ELR (cell line): ENCODE data around the gene MCIDAS.
A peak's percentile ranks its signal among the peaks of the same experiment; 100 is the strongest.

Experiments
- DNase-seq: peaks from one replicate; pipeline ENCODE4 v3.0.0-alpha.2; 2015; ENCODE audit warnings: low read depth

The MCIDAS gene

DNA sequence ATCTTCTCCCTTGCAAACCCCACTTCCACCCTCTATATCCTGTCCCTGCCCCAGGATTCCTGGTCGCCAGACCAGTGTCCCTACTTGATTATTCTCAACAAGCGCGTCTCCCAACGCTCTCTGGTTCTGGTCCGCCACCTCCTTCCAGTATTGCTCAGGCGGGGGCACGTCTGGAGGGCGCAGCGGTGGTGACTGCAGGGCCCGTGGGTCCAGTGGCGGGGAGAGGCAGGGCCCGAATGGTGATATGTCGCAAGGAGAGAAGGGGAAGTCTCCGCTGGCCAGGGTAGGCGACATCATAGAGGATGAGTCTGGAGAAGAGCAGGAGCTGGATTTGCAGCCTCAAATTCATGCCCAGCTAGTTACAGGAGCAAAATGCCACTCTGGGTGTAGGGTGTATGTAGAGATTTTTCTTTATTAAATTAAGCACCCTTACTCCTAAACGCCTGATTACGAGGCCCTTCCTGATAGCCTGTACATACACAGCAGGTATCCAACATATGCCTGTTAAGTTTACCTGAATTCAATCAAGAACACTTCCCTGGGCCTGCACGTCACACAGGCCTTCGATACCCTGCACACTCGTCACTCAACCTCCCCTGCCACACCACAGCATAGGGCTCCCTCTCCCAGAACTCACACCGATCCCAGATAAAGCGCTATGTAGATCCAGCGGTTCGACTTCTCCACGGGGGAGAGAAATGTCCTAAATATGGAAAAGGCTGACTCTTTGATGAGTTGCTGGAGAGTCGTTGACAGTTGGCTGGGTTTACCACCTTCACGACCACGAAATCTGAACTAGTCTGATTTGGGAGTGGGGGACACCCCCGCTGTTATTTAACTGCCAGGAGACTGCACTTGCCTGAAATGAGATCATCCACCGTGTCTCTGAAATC lies 4.8 kb downstream of the MCIDAS start:
- DNase-seq, result no peak

DNA sequence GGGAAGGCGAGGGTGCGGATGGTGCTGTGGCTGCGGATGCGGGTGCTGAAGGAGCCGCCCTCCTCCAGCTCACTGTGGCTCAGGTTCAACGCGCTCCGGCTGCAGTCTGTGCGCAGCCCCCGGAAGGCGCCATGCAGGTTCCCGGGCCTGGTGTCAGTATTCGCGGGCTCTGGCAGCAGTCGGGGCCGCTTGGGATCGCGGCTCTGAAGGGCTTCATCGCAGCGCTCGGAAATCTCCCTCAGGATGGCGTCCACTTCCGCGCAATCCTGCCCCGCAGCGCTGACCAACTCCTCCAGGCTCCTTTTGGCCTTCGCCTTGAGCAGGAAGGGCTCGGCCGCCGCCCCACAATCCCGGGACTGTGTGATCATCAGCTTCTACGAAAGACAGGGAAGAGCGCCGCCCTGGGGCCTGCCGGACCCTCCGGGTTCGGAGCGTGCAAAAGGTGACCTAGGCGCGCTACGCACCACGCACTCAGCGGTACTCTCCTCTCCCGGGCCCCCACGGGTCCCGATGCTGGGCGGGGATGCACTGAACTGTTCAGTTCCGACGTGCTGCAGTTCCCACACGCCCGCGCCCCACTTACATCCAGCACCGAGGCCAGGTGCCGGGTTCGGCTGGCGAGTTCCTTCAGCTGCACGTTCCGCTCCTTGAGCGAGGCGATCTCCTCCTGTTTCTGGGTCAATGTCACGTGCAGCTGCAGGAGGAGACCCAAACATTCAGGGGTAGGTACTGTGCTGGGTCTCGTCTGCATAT lies 6.5 kb downstream of the MCIDAS start:
- peak; percentile 27 for DNase-seq

DNA sequence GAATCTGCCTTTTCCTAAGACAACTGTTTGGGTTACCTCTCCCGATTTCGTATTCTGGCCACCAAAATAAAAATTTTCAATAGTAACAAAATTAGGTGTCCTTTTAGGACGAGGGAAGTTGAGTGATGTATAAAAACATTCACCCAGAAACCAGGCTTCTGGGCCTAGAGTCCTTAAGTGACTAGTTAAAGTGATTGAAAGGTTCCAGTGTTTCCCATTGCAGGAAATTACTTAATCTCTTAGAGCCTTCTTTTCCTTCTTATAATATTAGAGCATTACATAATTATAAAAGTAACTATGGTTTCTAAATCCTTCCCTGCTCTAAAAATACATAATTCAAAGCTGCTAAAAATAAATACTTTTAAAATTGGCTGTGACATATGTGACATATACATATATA lies 7.3 kb downstream of the MCIDAS start:
- no peak for DNase-seq

DNA sequence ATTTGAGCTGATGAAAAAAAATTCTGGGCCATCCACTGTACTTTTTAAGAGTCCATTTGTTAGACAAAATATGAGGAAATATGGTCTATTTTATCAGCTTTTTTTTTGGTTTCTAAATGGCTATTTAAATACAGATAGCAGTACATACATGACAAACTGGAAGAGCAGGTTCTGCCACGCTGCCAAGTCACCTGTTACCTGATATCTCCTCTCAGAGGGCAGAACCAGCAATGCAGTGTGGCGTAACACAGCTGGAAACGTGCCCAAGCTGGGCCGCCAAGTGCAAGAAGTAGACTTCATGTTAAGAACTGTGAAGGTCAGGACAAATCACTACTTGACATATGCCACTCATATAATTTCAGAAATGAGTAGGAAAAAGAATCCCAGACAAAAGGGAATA lies 8.1 kb downstream of the MCIDAS start:
- no peak for DNase-seq

DNA sequence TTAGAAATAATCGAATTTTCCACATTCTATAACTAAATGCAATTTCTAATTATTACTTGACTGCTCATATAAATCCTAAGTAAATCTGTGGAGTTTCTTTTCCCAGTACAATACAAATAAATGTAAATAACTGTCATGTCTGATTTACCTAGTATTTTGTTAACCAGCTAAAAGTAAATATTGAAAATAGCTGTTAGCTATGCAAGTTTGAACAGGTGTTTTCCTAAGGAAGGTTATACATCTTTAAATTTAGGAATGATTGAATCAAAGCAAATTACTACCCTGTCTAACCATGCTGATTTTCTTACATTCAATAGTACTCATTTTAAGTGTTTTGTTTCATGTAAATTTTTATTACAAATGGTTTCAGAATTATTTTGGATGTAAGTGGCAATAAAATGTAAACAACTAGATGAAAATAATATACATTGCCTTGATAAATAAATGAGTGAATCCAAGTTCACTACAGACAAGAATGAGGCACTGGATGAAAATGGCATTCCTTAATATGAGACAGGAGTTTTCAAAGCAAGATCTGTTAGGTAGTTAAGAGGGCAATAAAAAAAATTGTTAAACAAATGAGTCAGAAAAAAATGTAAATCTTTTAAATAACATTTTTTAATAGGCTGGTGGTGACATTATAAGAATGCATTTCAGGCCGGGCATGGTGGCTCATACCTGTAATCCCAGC lies 15.8 kb downstream of the MCIDAS start:
- DNase-seq, result no peak

DNA sequence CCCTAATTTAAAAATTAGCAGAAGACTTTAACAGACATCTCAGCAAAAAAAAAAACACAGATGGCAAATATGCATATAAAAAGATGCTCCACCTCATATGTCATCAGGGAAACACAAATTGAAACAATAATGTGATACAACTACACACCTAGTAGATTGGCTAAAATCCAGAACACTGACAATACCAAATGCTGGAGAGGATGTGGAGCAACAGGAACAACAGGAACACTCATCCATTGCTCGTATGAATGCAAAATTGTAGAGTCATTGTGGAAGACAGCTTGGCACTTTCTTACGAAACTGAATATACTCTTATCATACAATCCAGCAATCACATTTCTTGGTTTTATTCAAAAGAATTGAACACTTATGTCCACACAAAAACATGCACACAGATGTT lies 22.1 kb downstream of the MCIDAS start:
- DNase-seq, result no peak

DNA sequence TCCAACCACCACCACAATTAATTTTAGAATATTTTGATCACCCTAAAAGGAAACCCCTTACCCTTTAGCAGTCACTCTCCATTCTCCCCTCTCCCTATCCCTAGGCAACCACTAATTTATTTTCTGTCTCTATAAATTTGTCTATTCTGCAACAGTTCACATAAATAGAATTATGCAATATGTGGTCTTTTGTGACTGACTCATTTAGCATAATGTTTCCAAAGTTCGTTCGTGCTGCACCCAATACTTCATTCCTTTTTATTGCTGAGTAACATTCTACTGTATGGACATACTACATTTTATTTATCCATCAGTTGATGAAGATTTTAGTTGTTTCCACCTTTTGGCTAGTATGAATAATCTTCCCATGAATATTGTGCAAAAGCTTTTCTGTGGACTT lies 36.0 kb downstream of the MCIDAS start:
- DNase-seq, result peak; percentile 33

DNA sequence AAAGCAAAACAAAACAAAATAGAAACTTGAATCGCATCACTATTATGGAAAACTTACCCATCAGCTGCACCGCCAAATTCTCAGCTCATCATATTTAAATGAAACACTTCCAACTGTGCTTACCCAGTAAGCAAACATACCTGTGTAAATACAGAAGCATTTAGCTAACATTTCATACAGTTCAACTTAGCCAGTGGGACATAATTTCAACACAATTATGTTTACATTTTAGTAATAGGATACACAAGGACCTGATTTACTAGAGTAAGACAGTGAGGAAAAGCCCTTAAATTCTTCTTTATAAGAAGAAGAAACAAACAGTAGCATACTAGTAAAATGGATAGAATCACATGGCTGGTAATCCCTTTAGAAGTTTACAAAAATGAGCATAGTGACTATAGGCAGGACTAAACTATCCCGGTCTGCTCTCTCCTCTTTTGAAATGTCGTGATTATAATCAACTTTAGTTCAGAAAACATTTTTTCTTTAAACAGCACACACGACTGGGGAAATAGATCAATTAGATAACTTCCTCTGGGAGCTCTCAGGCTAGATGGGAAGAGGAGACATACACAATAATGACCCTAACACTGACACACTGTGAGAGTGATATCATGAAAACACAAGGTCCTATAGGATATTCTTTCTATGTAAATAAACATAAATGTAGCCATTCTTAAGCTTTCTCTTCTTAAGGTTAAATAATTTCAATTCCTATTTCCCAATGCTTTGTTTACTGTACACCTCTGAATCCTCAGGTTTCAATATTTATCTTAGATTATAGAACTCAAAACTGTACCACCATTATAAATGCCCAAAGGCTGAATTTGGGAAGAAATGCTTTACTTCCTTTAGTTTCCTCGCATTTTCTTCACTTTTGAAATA lies 38.2 kb downstream of the MCIDAS start:
- DNase-seq, result no peak

DNA sequence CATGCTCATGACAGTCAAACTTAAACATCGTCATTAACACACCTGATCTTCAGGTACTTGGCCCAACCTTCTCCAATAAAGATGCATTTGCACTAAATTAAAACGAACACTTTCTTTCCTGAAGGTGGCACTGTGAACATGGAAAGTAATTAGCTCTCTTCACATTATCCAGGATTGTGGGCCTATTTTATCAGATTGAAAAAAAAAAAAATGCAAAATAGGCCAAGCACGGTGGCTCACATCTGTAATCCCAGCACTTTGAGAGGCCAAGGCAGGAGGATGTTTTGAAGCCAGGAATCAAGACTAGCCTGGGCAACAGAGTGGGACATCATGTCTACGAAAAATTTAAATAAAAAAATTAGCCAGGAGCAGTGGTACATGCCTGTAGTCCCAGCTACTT lies 39.7 kb downstream of the MCIDAS start:
- peak; percentile 46 for DNase-seq

DNA sequence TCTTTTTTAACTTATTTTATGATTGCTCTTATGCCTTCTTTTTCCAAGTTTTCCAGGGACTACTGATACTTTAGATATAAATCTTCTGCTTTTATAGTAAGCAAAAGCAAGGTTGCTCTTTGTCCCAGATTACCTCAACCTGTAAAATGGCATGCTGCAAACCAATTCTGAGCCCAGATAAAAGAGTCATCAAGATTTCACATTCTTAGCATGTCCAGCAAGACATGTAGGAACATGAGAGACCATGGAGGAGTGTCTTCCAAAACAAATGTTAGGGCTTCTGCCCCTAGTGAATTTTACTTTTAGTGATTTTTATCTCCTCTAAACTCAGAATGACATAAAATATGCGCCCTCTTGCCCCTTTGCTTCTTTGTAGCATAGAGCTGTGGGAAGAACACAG lies 47.1 kb downstream of the MCIDAS start:
- no peak for DNase-seq

DNA sequence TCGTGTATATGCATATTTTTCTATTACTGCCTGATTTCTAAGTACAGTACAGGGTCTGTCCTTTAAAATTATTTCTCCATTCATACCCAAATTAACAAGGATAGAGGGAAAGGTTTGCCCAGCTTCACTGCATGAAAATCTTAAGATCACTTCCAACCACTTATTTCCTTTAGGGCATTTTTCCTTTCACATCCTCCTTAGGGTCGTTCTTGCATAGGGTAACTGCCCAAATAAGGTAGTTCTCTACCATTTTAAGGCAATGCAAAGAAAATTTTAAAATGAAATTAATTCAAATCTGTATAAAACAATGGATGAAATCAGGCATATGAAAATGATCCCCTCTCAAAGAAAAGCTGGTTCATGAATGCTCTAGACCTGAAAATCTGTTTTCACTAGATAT lies 50.0 kb downstream of the MCIDAS start:
- DNase-seq, result no peak

DNA sequence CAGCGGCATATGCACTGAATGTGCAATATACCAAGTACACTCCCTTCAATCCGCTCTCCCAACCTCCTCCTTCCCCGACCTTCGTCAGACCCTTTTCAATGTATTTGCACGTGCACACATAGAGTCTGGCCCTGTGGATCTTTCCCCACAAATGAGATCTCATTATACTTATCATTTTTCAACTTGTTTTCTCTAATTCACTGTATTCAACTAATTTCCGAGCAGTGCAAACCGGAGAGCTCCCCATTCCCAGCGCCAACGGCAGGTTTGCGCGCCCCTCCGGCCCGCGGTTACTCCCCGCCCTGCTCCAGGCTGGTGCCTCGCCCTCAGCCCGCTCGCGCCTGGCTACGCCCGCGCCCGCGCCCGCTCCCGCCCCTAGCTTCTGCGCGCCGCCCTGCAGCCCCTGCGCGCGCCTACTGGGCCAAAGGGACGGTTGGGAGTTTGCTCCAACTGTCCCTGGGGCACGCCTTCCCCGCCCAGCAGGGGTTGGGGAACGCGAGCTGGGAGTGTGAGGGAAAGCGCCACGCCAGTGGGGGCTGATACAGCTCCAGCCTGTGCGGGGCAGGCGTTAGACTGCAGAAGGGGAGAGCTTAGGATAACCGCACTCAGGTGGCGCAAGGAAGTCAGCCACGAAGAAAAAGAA lies 50.8 kb downstream of the MCIDAS start:
- peak; percentile 80 for DNase-seq

DNA sequence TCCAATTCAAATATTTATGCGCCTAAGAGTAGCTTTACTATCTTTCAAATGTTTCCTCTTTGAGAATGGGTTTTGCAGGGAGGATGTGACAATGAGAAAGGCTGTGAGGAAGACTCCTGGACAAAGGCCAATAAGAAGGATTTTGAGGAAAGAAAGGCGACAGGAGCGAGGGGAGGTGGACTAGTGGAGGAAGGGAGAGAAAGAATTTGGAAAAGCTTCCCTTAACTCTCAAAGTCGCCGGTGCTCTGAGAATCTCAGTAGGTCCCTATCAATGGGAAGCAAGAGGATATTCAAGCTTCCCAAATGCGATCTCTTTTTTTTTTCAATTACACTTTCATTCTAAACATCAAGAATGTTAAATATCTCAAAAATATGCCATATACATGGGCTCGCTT lies 51.3 kb downstream of the MCIDAS start:
- DNase-seq, result no peak

DNA sequence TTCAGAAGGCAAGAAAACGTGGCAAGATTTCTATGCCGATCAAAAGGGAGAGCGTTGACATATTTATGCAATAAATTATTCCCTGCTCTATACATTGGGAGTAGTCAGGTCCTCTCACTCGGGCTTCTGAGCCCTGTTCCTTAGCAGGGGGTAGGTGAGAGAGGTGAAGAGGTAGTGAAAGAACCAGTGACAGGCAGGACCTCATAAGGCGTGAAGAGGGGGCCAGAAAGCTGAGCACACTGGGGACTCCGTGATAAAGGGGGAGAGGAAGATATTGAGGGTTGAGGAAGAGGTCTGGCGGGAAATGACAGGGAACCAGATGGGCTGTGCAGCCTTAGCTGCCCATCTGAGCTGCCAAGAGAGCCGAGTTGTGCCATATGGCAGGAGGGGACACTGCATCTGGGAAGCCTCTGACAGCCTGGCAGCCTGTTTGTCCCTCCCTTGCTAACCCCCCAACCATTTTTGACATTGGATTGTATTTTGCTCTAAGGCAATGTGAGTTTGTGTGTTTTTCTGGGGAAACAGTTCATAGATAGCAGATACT lies 53.4 kb downstream of the MCIDAS start:
- DNase-seq, result no peak

DNA sequence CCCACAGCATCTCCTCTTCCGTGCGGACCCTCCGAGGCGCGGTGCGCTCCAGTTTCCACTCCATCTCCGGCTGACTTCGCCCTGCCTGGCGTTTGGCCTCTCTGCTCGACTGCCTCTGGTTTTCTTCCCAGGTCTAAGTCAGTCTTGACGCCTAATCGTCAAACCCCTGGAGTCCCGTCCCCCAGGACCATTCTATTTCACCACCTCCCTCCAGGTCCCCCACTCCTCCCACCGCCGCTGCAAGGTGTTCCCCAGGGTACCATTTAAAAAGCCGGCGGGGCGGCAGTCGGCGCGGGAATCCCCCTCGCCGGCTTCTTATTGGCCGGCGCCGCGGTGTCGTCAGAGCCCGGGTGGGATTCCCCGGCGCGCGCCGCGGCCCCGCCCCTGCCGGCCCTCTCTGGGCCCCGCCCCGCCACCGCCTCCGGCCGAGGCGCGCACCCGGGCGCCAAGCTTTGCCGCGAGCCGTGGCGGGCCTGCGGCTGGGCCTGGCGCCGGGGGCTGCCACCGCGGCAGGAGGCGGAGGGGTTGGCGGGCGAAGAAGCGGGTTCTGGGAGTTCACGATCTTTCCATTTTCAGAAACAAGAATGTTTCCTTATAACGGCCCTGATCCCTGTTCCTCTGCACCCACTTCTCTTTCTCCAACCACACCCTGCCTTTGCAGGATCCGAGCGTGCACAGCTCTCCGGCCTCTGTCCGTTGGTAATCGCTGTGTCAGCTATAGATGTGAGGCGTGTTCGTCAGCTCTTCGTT lies 54.0 kb downstream of the MCIDAS start, which contains the start of gene CDC20B:
TSS of gene CDC20B (minus strand) at position 241 of the 750 bp plus-strand sequence. CDS start at position 64, 177 bp downstream.
- DNase-seq, result peak; percentile 87

DNA sequence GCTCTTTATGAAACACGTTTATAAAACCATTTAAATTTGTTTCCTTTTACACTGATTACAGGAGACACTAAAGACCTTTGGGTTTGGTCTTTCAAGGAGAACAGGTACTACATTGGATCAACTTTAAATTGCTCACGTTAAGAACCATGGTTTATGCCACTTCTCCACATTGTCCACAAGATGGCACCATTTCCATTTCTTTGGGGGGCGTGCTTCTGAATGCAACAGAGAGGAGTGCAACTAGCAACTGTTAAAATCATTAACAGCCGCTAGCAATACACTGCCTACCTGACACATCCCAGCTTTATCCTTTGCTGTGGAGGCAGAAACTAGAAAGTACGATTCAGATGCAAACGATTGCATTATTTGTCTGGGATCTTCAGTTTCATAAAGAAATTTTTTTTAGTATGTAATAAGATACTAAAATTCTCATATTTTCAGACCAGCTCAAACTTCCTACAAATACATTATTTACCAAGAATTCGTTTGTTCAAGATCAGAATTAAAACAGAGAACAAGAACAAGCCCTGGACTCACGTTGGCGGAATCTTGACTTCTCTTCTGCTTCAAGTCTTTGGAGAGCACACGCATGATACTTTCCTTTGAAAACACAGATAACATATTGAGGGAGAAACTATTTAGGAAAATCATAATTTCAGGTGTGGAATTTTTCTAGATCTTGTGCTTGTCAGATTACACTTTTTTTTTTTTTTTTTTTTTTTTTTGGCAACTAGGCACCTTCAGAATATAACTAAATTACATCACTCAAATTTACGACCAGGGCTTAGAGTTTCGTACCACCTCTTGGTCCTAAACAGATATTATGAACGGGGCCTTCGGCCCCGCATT lies 54.8 kb downstream of the MCIDAS start:
- DNase-seq, result peak; percentile 87

DNA sequence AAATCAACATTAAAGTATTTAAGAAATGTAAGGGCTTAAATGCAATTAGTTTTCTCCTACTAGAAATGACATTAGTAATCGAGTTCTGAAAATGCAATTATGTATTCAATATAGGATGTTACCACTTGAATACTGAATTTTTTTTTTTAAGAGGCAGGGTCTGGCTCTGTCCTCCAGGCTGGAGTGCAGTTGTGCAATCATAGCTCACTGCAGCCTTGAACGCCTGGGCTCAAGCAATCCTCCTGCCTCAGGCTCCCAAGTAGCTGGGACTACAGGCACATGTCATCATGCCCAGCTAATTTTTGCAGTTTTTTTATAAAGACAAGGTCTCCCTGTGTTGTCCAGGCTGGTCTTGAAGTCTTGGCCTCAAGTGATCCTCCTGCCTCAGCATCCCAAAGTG lies 55.6 kb downstream of the MCIDAS start:
- DNase-seq, result no peak
